Mononuclear cell (primary cell): Measurements from ENCODE around the gene CIRBP. TPM values are rescaled to one million over a fixed set of nuclear protein-coding genes. Genes with fewer than 3 reads are reported as not detected.

Experiments used
- H3K27me3 ChIP-seq: 2 replicates; pipeline ENCODE4 v1.6.0; 2011; ENCODE audit warnings: low read length, control low read depth; ENCODE audit not compliant: insufficient read depth
- H3K4me1 ChIP-seq: 2 replicates; pipeline ENCODE4 v1.5.1; 2011; ENCODE audit warnings: mild to moderate bottlenecking, low read length, control low read depth; ENCODE audit not compliant: insufficient read depth
- H3K4me3 ChIP-seq: 2 replicates; pipeline ENCODE4 v1.5.1; 2011; ENCODE audit warnings: mild to moderate bottlenecking, low read length, moderate library complexity
- H3K9me3 ChIP-seq: 2 replicates; pipeline ENCODE4 v1.5.1; 2011; ENCODE audit warnings: low read depth, mild to moderate bottlenecking, control low read depth, low read length
- total RNA-seq: library from RNA; depleted of rRNA; stranded (reverse); fragments of >200 nt; gene quantifications from one replicate; pipeline ENCODE4 v1.2.3, GENCODE V29; 2012

Gene CIRBP
- total RNA-seq, 1 donor: 455 TPM

- Histone ChIP-seq H3K9me3 (no peaks in the 10 kb centered on the region), H3K27me3 (peaks cover 15% of the 10 kb centered on the region)
These were observed 21.8 kb downstream of the CIRBP start for GRCh38 chr19:1290703-1291651.

GRCh38 chr19:1291761-1292418, 22.8 kb downstream of the CIRBP start:
- no peak overlapping the region for H3K4me3 ChIP-seq
- peaks cover 9% of the 10 kb centered on the region for H3K27me3 ChIP-seq
- H3K9me3 ChIP-seq: no peaks in the 10 kb centered on the region
- H3K4me1 ChIP-seq: peaks cover 5% of the 10 kb centered on the region

More at GRCh38 chr19:1290703-1291651, 21.8 kb downstream of the CIRBP start:
- Histone ChIP-seq H3K4me3 (no peak overlapping the region), H3K4me1 (peaks cover 5% of the 10 kb centered on the region)

- H3K9me3 ChIP-seq: no peaks in the 10 kb centered on the region
- H3K4me3 ChIP-seq: no peak overlapping the region
- peaks cover 6% of the 10 kb centered on the region for H3K27me3 ChIP-seq
- peaks cover 5% of the 10 kb centered on the region for H3K4me1 ChIP-seq
These were observed 23.5 kb downstream of the CIRBP start for GRCh38 chr19:1292419-1293151.

- no peak overlapping the region for H3K4me3 ChIP-seq
- peaks cover 3% of the 10 kb centered on the region for H3K27me3 ChIP-seq
- H3K9me3 ChIP-seq: no peaks in the 10 kb centered on the region
- H3K4me1 ChIP-seq: peaks cover 5% of the 10 kb centered on the region
These were observed 24.9 kb downstream of the CIRBP start for GRCh38 chr19:1293782-1294604.

- H3K4me1 ChIP-seq: peaks cover 5% of the 10 kb centered on the region
- H3K4me3 ChIP-seq: no peak overlapping the region
- H3K27me3 ChIP-seq: peaks cover 3% of the 10 kb centered on the region
- no peaks in the 10 kb centered on the region for H3K9me3 ChIP-seq
These were observed 25.6 kb downstream of the CIRBP start for GRCh38 chr19:1294688-1295087.

- Histone ChIP-seq H3K4me3 (no peak overlapping the region), H3K27me3 (peaks cover 3% of the 10 kb centered on the region), H3K9me3 (no peaks in the 10 kb centered on the region), H3K4me1 (peaks cover 5% of the 10 kb centered on the region)
These were observed 26.3 kb downstream of the CIRBP start for GRCh38 chr19:1295169-1296012.

- H3K27me3 ChIP-seq: peaks cover 3% of the 10 kb centered on the region
- no peaks in the 10 kb centered on the region for H3K9me3 ChIP-seq
- H3K4me3 ChIP-seq: no peak overlapping the region
- H3K4me1 ChIP-seq: peaks cover 5% of the 10 kb centered on the region
These were observed 26.9 kb downstream of the CIRBP start for GRCh38 chr19:1296078-1296477.

- no peaks in the 10 kb centered on the region for H3K9me3 ChIP-seq
- peaks cover 3% of the 10 kb centered on the region for H3K27me3 ChIP-seq
- no peak overlapping the region for H3K4me3 ChIP-seq
- peaks cover 5% of the 10 kb centered on the region for H3K4me1 ChIP-seq
These were observed 27.6 kb downstream of the CIRBP start for GRCh38 chr19:1296575-1297271.

GRCh38 chr19:1298235-1298634, 29.1 kb downstream of the CIRBP start:
- H3K27me3 ChIP-seq: peaks cover 3% of the 10 kb centered on the region
- H3K4me3 ChIP-seq: no peak overlapping the region
- no peaks in the 10 kb centered on the region for H3K9me3 ChIP-seq
- peaks cover 5% of the 10 kb centered on the region for H3K4me1 ChIP-seq

GRCh38 chr19:1299801-1300200, 30.7 kb downstream of the CIRBP start:
- H3K27me3 ChIP-seq: peaks cover 3% of the 10 kb centered on the region
- no peak overlapping the region for H3K4me3 ChIP-seq
- H3K4me1 ChIP-seq: peaks cover 5% of the 10 kb centered on the region
- no peaks in the 10 kb centered on the region for H3K9me3 ChIP-seq

- Histone ChIP-seq H3K9me3 (no peaks in the 10 kb centered on the region), H3K4me1 (no peaks in the 10 kb centered on the region), H3K4me3 (no peak overlapping the region), H3K27me3 (no peaks in the 10 kb centered on the region)
These were observed 31.8 kb downstream of the CIRBP start for GRCh38 chr19:1300744-1301490.

- no peaks in the 10 kb centered on the region for H3K4me1 ChIP-seq
- H3K4me3 ChIP-seq: no peak overlapping the region
- H3K27me3 ChIP-seq: no peaks in the 10 kb centered on the region
- H3K9me3 ChIP-seq: no peaks in the 10 kb centered on the region
These were observed 33.6 kb downstream of the CIRBP start for GRCh38 chr19:1302533-1303239.
